Stomach (tissue), 4 donors: Measurements from ENCODE around the gene ARHGAP28.

Source experiments
- POLR2A ChIP-seq, 4 donors: fragments of 450-650 bp; IDR thresholded peaks; one replicate each; pipeline ENCODE4 v1.6.1; 2016; ENCODE audit warnings: antibody characterized with exemption in 4 of 4, control low read depth in 2 of 4, mild to moderate bottlenecking in 1 of 4, moderate library complexity in 1 of 4
- POLR2AphosphoS5 ChIP-seq, 3 donors: sonication (generic); formaldehyde crosslinking; IDR thresholded peaks; one replicate each; pipeline ENCODE4 v1.6.1; 2016; ENCODE audit warnings: antibody characterized with exemption in 3 of 3
- TF ChIP-seq, protein P1 (sequence below), 7 experiments: fragments of 450-650 bp in 4 of 7; fragments of 200-600 bp in 3 of 7; sonication (generic) in 3 of 7; IDR thresholded peaks; one replicate each; pipeline ENCODE4 v1.5.1; 2016 to 2019; ENCODE audit warnings: antibody characterized with exemption in 7 of 7, control low read depth in 2 of 7, mild to moderate bottlenecking in 1 of 7

DNA sequence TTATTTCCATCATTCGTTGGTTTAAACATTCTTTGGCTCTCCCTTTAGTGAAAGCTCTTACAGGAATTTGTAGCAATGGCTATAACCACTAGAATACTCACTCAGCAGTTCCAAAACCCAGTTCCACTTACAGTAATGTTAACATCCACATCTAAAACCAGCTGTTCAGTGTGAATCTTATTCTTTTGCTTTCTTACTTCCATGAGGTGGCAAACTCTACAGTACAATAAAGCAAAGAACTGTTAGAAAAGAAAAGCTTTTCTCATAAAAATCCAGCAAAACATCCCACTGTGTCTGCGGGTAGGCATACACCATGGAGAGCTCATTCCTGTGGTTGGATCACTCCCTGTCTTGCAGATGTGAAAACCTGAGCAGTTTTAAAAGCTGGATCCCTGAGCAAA is 147.1 kb downstream of the ARHGAP28 start:
- no peak for TF ChIP-seq POLR2AphosphoS5 (IDR thresholded peaks at IDR 0.05)
- TF ChIP-seq, protein P1, sequence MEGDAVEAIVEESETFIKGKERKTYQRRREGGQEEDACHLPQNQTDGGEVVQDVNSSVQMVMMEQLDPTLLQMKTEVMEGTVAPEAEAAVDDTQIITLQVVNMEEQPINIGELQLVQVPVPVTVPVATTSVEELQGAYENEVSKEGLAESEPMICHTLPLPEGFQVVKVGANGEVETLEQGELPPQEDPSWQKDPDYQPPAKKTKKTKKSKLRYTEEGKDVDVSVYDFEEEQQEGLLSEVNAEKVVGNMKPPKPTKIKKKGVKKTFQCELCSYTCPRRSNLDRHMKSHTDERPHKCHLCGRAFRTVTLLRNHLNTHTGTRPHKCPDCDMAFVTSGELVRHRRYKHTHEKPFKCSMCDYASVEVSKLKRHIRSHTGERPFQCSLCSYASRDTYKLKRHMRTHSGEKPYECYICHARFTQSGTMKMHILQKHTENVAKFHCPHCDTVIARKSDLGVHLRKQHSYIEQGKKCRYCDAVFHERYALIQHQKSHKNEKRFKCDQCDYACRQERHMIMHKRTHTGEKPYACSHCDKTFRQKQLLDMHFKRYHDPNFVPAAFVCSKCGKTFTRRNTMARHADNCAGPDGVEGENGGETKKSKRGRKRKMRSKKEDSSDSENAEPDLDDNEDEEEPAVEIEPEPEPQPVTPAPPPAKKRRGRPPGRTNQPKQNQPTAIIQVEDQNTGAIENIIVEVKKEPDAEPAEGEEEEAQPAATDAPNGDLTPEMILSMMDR (IDR thresholded peaks at IDR 0.05) = no peak
- no peak for TF ChIP-seq POLR2A (IDR thresholded peaks at IDR 0.05)
